NCI-H146 treated with DMSO at 0.1 percent for 48 hours (cell line): ENCODE data around the gene HPS6.
A peak's percentile ranks its signal among the peaks of the same experiment; 100 is the strongest.

Experiments used
- DNase-seq: peaks from one replicate; lab custom pipeline; 2025; ENCODE audit not compliant: unreplicated experiment; lab: John Stamatoyannopoulos, UW

HPS6 gene

GRCh38 chr10:102068216-102068615, 3.1 kb downstream of the HPS6 start:
- no peak for DNase-seq

GRCh38 chr10:102069071-102069470, 3.9 kb downstream of the HPS6 start:
- no peak for DNase-seq

GRCh38 chr10:102072673-102073527, 7.8 kb downstream of the HPS6 start:
- peak; percentile 43 for DNase-seq

GRCh38 chr10:102083541-102083940, 18.4 kb downstream of the HPS6 start:
- DNase-seq, result no peak

- no peak for DNase-seq
These were observed 20.2 kb downstream of the HPS6 start for GRCh38 chr10:102085336-102085735.

- no peak for DNase-seq
These were observed 21.0 kb downstream of the HPS6 start for GRCh38 chr10:102086196-102086595.

- no peak for DNase-seq
These were observed 25.6 kb downstream of the HPS6 start for GRCh38 chr10:102090772-102091171.

- no peak for DNase-seq
These were observed 31.3 kb downstream of the HPS6 start for GRCh38 chr10:102096449-102096848.

- no peak for DNase-seq
These were observed 36.0 kb downstream of the HPS6 start for GRCh38 chr10:102101152-102101551.

GRCh38 chr10:102102421-102102820, 37.3 kb downstream of the HPS6 start:
- DNase-seq, result no peak

GRCh38 chr10:102106998-102107397, 41.8 kb downstream of the HPS6 start:
- DNase-seq, result no peak

GRCh38 chr10:102109166-102110116, 44.3 kb downstream of the HPS6 start:
- no peak for DNase-seq

GRCh38 chr10:102111276-102111675, 46.1 kb downstream of the HPS6 start:
- no peak for DNase-seq

GRCh38 chr10:102112210-102112817, 47.2 kb downstream of the HPS6 start:
- DNase-seq, result no peak

- DNase-seq, result no peak
These were observed 48.3 kb downstream of the HPS6 start for GRCh38 chr10:102113261-102113955.

GRCh38 chr10:102113956-102114857, 49.1 kb downstream of the HPS6 start:
- DNase-seq, result no peak

- peak; percentile 59 for DNase-seq
These were observed 49.9 kb downstream of the HPS6 start for GRCh38 chr10:102114861-102115618.

- DNase-seq, result no peak
These were observed 50.6 kb downstream of the HPS6 start for GRCh38 chr10:102115775-102116174.

GRCh38 chr10:102116656-102117055, 51.5 kb downstream of the HPS6 start:
- no peak for DNase-seq
